WTC11 (cell line): ENCODE measurements around the gene NR0B2. TPM values are rescaled to one million over a fixed set of nuclear protein-coding genes. Genes with fewer than 3 reads are reported as not detected.
A peak's percentile ranks its signal among the peaks of the same experiment; 100 is the strongest.

Experiments
- ARID4B ChIP-seq: sonication (generic); formaldehyde crosslinking; IDR thresholded peaks from 2 replicates; pipeline ENCODE4 v1.8.0; 2023; ENCODE audit warnings: missing genetic modification reagents, mild to moderate bottlenecking, borderline replicate concordance
- ATF3 ChIP-seq: sonication (generic); formaldehyde crosslinking; conservative IDR thresholded peaks from 2 replicates; pipeline ENCODE4 v1.8.1; 2022; ENCODE audit warnings: mild to moderate bottlenecking, missing genetic modification reagents
- CDX4 ChIP-seq: fragments of 250-450 bp; sonication (Bioruptor Pico); IDR thresholded peaks from 2 replicates; pipeline ENCODE4 v1.9.0; 2021; ENCODE audit warnings: moderate library complexity, mild to moderate bottlenecking, inconsistent platforms, borderline replicate concordance
- CREB1 ChIP-seq: sonication (generic); formaldehyde crosslinking; IDR thresholded peaks from 2 replicates; pipeline ENCODE4 v1.8.0; 2023; ENCODE audit warnings: mild to moderate bottlenecking, missing genetic modification reagents
- E2F1 ChIP-seq: sonication (generic); formaldehyde crosslinking; IDR thresholded peaks from 2 replicates; pipeline ENCODE4 v1.8.0; 2022; ENCODE audit warnings: mild to moderate bottlenecking, missing genetic modification reagents
- HMGA2 ChIP-seq: fragments of 250-450 bp; sonication (Bioruptor Pico); IDR thresholded peaks from 2 replicates; pipeline ENCODE4 v1.4.0; 2021; ENCODE audit warnings: mild to moderate bottlenecking, moderate library complexity
- JUN ChIP-seq: sonication (generic); formaldehyde crosslinking; IDR thresholded peaks from 2 replicates; pipeline ENCODE4 v1.8.0; 2023; ENCODE audit warnings: mild to moderate bottlenecking, missing genetic modification reagents
- MAX ChIP-seq: sonication (generic); formaldehyde crosslinking; IDR thresholded peaks from 2 replicates; pipeline ENCODE4 v1.8.0; 2022; ENCODE audit warnings: mild to moderate bottlenecking, missing genetic modification reagents
- MYBL2 ChIP-seq: sonication (generic); formaldehyde crosslinking; IDR thresholded peaks from 2 replicates; pipeline ENCODE4 v1.8.1; 2023; ENCODE audit warnings: mild to moderate bottlenecking, moderate library complexity, missing genetic modification reagents
- NFATC4 ChIP-seq: fragments of 250-450 bp; sonication (Bioruptor Pico); IDR thresholded peaks from 2 replicates; pipeline ENCODE4 v1.9.0; 2021; ENCODE audit warnings: mild to moderate bottlenecking
- NFE2L1 ChIP-seq: sonication (generic); formaldehyde crosslinking; IDR thresholded peaks from 2 replicates; pipeline ENCODE4 v1.8.1; 2023; ENCODE audit warnings: missing genetic modification reagents
- NR1H2 ChIP-seq: sonication (generic); formaldehyde crosslinking; IDR thresholded peaks from 2 replicates; pipeline ENCODE4 v1.9.0; 2021; ENCODE audit warnings: mild to moderate bottlenecking, moderate library complexity, missing genetic modification reagents
- OVOL2 ChIP-seq: fragments of 250-450 bp; sonication (Bioruptor Pico); IDR thresholded peaks from 2 replicates; pipeline ENCODE4 v1.9.0; 2021; ENCODE audit warnings: mild to moderate bottlenecking, borderline replicate concordance
- PRRX2 ChIP-seq: fragments of 250-450 bp; sonication (Bioruptor Pico); IDR thresholded peaks from 2 replicates; pipeline ENCODE4 v1.8.0; 2021; ENCODE audit warnings: mild to moderate bottlenecking
- RORB ChIP-seq: fragments of 250-450 bp; sonication (Bioruptor Pico); IDR thresholded peaks from 2 replicates; pipeline ENCODE4 v1.9.0; 2021; ENCODE audit warnings: mild to moderate bottlenecking
- SMAD4 ChIP-seq: sonication (generic); formaldehyde crosslinking; IDR thresholded peaks from 2 replicates; pipeline ENCODE4 v1.8.0; 2022; ENCODE audit warnings: mild to moderate bottlenecking, missing genetic modification reagents
- SP1 ChIP-seq: sonication (generic); formaldehyde crosslinking; conservative IDR thresholded peaks from 2 replicates; pipeline ENCODE4 v1.8.1; 2022; ENCODE audit warnings: missing genetic modification reagents
- TEAD1 ChIP-seq: sonication (generic); formaldehyde crosslinking; IDR thresholded peaks from 2 replicates; pipeline ENCODE4 v1.8.0; 2022; ENCODE audit warnings: mild to moderate bottlenecking, missing genetic modification reagents
- USF1 ChIP-seq: sonication (generic); formaldehyde crosslinking; IDR thresholded peaks from 2 replicates; pipeline ENCODE4 v1.8.0; 2022; ENCODE audit warnings: mild to moderate bottlenecking, missing genetic modification reagents
- ZBTB21 ChIP-seq: sonication (generic); formaldehyde crosslinking; IDR thresholded peaks from 2 replicates; pipeline ENCODE4 v1.8.1; 2023; ENCODE audit warnings: mild to moderate bottlenecking, missing genetic modification reagents, borderline replicate concordance
- ZMAT4 ChIP-seq: fragments of 250-450 bp; sonication (Bioruptor Pico); IDR thresholded peaks from 2 replicates; pipeline ENCODE4 v1.9.0; 2021; ENCODE audit warnings: mild to moderate bottlenecking
- ZNF121 ChIP-seq: sonication (generic); formaldehyde crosslinking; IDR thresholded peaks from 2 replicates; pipeline ENCODE4 v1.8.0; 2023; ENCODE audit warnings: missing genetic modification reagents
- ZNF263 ChIP-seq: sonication (generic); formaldehyde crosslinking; IDR thresholded peaks from 2 replicates; pipeline ENCODE4 v1.8.1; 2022; ENCODE audit warnings: low read depth, mild to moderate bottlenecking, moderate library complexity, missing genetic modification reagents
- ZNF396 ChIP-seq: fragments of 250-450 bp; sonication (Bioruptor Pico); IDR thresholded peaks from 2 replicates; pipeline ENCODE4 v1.8.0; 2021; ENCODE audit warnings: mild to moderate bottlenecking, moderate library complexity, borderline replicate concordance
- ZNF416 ChIP-seq: fragments of 250-450 bp; sonication (Bioruptor Pico); IDR thresholded peaks from 2 replicates; pipeline ENCODE4 v1.9.0; 2021; ENCODE audit warnings: mild to moderate bottlenecking, inconsistent platforms
- ZNF423 ChIP-seq: fragments of 250-450 bp; sonication (Bioruptor Pico); IDR thresholded peaks from 2 replicates; pipeline ENCODE4 v2.1.2; 2022; ENCODE audit warnings: mild to moderate bottlenecking, moderate library complexity
- ZNF532 ChIP-seq: fragments of 250-450 bp; sonication (Bioruptor Pico); IDR thresholded peaks from 2 replicates; pipeline ENCODE4 v1.9.0; 2021; ENCODE audit warnings: mild to moderate bottlenecking, borderline replicate concordance
- total RNA-seq: library from RNA; stranded (reverse); gene quantifications from 3 replicates; pipeline ENCODE4 v1.2.3, GENCODE V29; 2021

NR0B2 gene
- total RNA-seq, 1 experiment from 2014 or later: not detected

- TF ChIP-seq ZNF532 (CRISPR knock-in tag): no peak
- TF ChIP-seq HMGA2 (CRISPR knock-in tag): no peak
- peak; percentile 54; the same call in 1 of the 2 replicates for TF ChIP-seq USF1 (CRISPR knock-in tag)
- TF ChIP-seq ZMAT4 (CRISPR knock-in tag): no peak
- TF ChIP-seq E2F1 (CRISPR knock-in tag): no peak; the same call in 1 of the 2 replicates
- no peak for TF ChIP-seq ZNF416 (CRISPR knock-in tag)
- TF ChIP-seq NFATC4 (CRISPR knock-in tag): no peak
- TF ChIP-seq NFE2L1 (CRISPR knock-in tag): peak; percentile 32; the same call in 1 of the 2 replicates
- TF ChIP-seq ZNF263 (CRISPR knock-in tag): no peak
- TF ChIP-seq NR1H2 (CRISPR knock-in tag): no peak
- TF ChIP-seq MAX (CRISPR knock-in tag): peak; percentile 85
- TF ChIP-seq PRRX2: no peak
- no peak for TF ChIP-seq CREB1 (CRISPR knock-in tag)
- TF ChIP-seq ZNF121 (CRISPR knock-in tag): no peak
- TF ChIP-seq CDX4: no peak
- TF ChIP-seq ZNF396 (CRISPR knock-in tag): no peak
- TF ChIP-seq ARID4B (CRISPR knock-in tag): no peak; the same call in 1 of the 2 replicates
- no peak for TF ChIP-seq SMAD4 (CRISPR knock-in tag)
- TF ChIP-seq SP1: peak; percentile 92
- no peak for TF ChIP-seq RORB (CRISPR knock-in tag)
- peak; percentile 42; the same call in 1 of the 2 replicates for TF ChIP-seq TEAD1 (CRISPR knock-in tag)
- no peak for TF ChIP-seq ZNF423 (CRISPR knock-in tag)
- TF ChIP-seq JUN (CRISPR knock-in tag): no peak
- TF ChIP-seq OVOL2 (CRISPR knock-in tag): no peak
- no peak for TF ChIP-seq ZBTB21 (CRISPR knock-in tag)
- TF ChIP-seq ATF3 (CRISPR knock-in tag): no peak
- TF ChIP-seq MYBL2: peak; percentile 48; the same call in 1 of the 2 replicates
These were observed 48.9 kb downstream of the NR0B2 start (continued) for GRCh38 chr1:26864610-26865480.
